Adrenal gland (tissue), 19 donors: ENCODE data around the gene PAQR8. TPM values are rescaled to one million over a fixed set of nuclear protein-coding genes. Genes with fewer than 3 reads are reported as not detected.
A peak's percentile ranks its signal among the peaks of the same experiment; 100 is the strongest.

Experiments
- DNase-seq, 7 donors: peaks; one replicate each; pipeline ENCODE4 v3.0.0-alpha.2; 2019 to 2020
- H3K27ac ChIP-seq, 5 donors: fragments of 200-600 bp; sonication (generic) in 4 of 5; 1 replicate in 3 of 5; 2 replicates in 2 of 5; pipeline versions ENCODE4 v1.5.1 to v1.8.0; 2016 to 2020; ENCODE audit warnings: mild to moderate bottlenecking in 1 of 5
- H3K27me3 ChIP-seq: fragments of 200-600 bp; 2 replicates; pipeline ENCODE4 v1.8.0; 2021
- H3K36me3 ChIP-seq, 2 donors: fragments of 200-600 bp; replicated peaks in 1 of 2; 1 replicate in 1 of 2; 2 replicates in 1 of 2; pipeline versions ENCODE4 v1.5.1 to v1.8.0; 2018 to 2022
- H3K4me1 ChIP-seq, 2 donors: fragments of 200-600 bp; replicated peaks in 1 of 2; 1 replicate in 1 of 2; 2 replicates in 1 of 2; pipeline versions ENCODE4 v1.5.1 to v1.8.0; 2018 to 2021
- H3K4me3 ChIP-seq, 4 donors: fragments of 200-600 bp; sonication (generic) in 3 of 4; one replicate each; pipeline ENCODE4 v1.5.1; 2016 to 2018
- H3K9me3 ChIP-seq, 3 donors: fragments of 200-600 bp; sonication (generic) in 1 of 3; replicated peaks in 1 of 3; 1 replicate in 2 of 3; 2 replicates in 1 of 3; pipeline versions ENCODE4 v1.5.1 to v1.8.0; 2016 to 2021
- POLR2A ChIP-seq, 2 donors: fragments of 450-650 bp; IDR thresholded peaks; one replicate each; pipeline ENCODE4 v1.6.1; 2017; ENCODE audit warnings: antibody characterized with exemption in 2 of 2, mild to moderate bottlenecking in 2 of 2, moderate library complexity in 1 of 2
- WGBS, 4 donors: extraction: QIAGEN DNeasy Blood & Tissue Kit in 2 of 4; methylation state at CpG; one replicate each; pipeline versions ENCODE4 v1.1.5 to v1.1.7; 2013 to 2017; 5-methylcytosine and 5-hydroxymethylcytosine counted together
- intact Hi-C, 2 donors: fragments of 100-400 bp; cut with DNase I; formaldehyde crosslinking; loops; one replicate each; pipeline versions ENCODE4 v1.14.1 to v1.15.0; 2022 to 2023
- long read RNA-seq, 10 donors: library from polyadenylated mRNA in 3 of 10; unstranded in 2 of 10; stranded (forward) in 1 of 10; transcript quantifications; one replicate each; pipeline ENCODE4 v2.0.0 and lab custom pipeline, GENCODE V29; 2021 to 2026
- polyA plus RNA-seq, 3 donors: library from polyadenylated mRNA; stranded (reverse); fragments of 200-250 nt in 2 of 3; fragments of 350-450 nt in 1 of 3; fragmentation: Illumina TruSeq in 1 of 3; extraction: RNeasy Lipid Tissue Mini Kit (QIAGEN cat#74804) in 1 of 3; gene quantifications; one replicate each; pipeline ENCODE4 v1.2.3, GENCODE V29; 2013 to 2014
- total RNA-seq, 9 donors: library from RNA; depleted of rRNA in 4 of 9; stranded (reverse); fragments of >200 nt in 4 of 9; fragments of 120-200 nt in 1 of 9; fragmentation: NEBNext Ultra II Directional in 1 of 9; extraction: Animal tissue kit (Norgen Biotek cat#: 25700) in 1 of 9; gene quantifications; one replicate each; pipeline versions ENCODE4 v1.1.0 to v1.2.4, GENCODE V29; 2013 to 2023
- TF ChIP-seq, protein P1 (sequence below), 6 experiments: fragments of 450-650 bp in 4 of 6; fragments of 200-600 bp in 2 of 6; sonication (generic) in 1 of 6; IDR thresholded peaks; 1 replicate in 5 of 6; 2 replicates in 1 of 6; pipeline versions ENCODE4 v1.5.1 to v1.8.0; 2016 to 2021; ENCODE audit warnings: antibody characterized with exemption in 6 of 6, mild to moderate bottlenecking in 2 of 6, moderate library complexity in 1 of 6
- donor health status: healthy with polysubstance abuse.
- donor health status: Bipolar disorder and iron deficiency.
- donor health status: DM: yes; HTN: yes; CAD: no.
- donor health status: DM: no; HTN: no; CAD: no.
- donor health status: DM: no; HTN: no; CAD: no.
- donor health status: DM: yes; HTN: yes; CAD: no.

PAQR8 gene, protein sequence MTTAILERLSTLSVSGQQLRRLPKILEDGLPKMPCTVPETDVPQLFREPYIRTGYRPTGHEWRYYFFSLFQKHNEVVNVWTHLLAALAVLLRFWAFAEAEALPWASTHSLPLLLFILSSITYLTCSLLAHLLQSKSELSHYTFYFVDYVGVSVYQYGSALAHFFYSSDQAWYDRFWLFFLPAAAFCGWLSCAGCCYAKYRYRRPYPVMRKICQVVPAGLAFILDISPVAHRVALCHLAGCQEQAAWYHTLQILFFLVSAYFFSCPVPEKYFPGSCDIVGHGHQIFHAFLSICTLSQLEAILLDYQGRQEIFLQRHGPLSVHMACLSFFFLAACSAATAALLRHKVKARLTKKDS
- total RNA-seq (10 to 100 TPM in 3 of 9 donors, 1 to 10 TPM in 6; 2.3 to 17.1 (median 8.7) TPM), polyA plus RNA-seq (1 to 10 TPM; 2.3 to 5.1 (median 2.9) TPM)
- long read RNA-seq, donor 1, full-length matches to known transcripts: 3 of 3 reads
- long read RNA-seq, donor 1, partial matches to known transcripts: 0 of 3 reads
- long read RNA-seq, donor 1, other reads (novel, unspliced or antisense): 0 of 3 reads
- long read RNA-seq, donor 2, full-length matches to known transcripts: 1 of 1 reads
- long read RNA-seq, donor 2, partial matches to known transcripts: 0 of 1 reads
- long read RNA-seq, donor 2, other reads (novel, unspliced or antisense): 0 of 1 reads
- long read RNA-seq, donor 3, full-length matches to known transcripts: 2 of 2 reads
- long read RNA-seq, donor 3, partial matches to known transcripts: 0 of 2 reads
- long read RNA-seq, donor 3, other reads (novel, unspliced or antisense): 0 of 2 reads
- long read RNA-seq, donor 4, full-length matches to known transcripts: 3 of 3 reads
- long read RNA-seq, donor 4, partial matches to known transcripts: 0 of 3 reads
- long read RNA-seq, donor 4, other reads (novel, unspliced or antisense): 0 of 3 reads
- long read RNA-seq, donor 5, full-length matches to known transcripts: 28 of 28 reads
- long read RNA-seq, donor 5, partial matches to known transcripts: 0 of 28 reads
- long read RNA-seq, donor 5, other reads (novel, unspliced or antisense): 0 of 28 reads
- long read RNA-seq, donor 6: 0 reads
- long read RNA-seq, donor 7, full-length matches to known transcripts: 1 of 1 reads
- long read RNA-seq, donor 7, partial matches to known transcripts: 0 of 1 reads
- long read RNA-seq, donor 7, other reads (novel, unspliced or antisense): 0 of 1 reads
- long read RNA-seq, donor 8, full-length matches to known transcripts: 6 of 6 reads
- long read RNA-seq, donor 8, partial matches to known transcripts: 0 of 6 reads
- long read RNA-seq, donor 8, other reads (novel, unspliced or antisense): 0 of 6 reads
- long read RNA-seq, donor 9, full-length matches to known transcripts: 2 of 2 reads
- long read RNA-seq, donor 9, partial matches to known transcripts: 0 of 2 reads
- long read RNA-seq, donor 9, other reads (novel, unspliced or antisense): 0 of 2 reads
- long read RNA-seq, donor 10: 0 reads

DNA sequence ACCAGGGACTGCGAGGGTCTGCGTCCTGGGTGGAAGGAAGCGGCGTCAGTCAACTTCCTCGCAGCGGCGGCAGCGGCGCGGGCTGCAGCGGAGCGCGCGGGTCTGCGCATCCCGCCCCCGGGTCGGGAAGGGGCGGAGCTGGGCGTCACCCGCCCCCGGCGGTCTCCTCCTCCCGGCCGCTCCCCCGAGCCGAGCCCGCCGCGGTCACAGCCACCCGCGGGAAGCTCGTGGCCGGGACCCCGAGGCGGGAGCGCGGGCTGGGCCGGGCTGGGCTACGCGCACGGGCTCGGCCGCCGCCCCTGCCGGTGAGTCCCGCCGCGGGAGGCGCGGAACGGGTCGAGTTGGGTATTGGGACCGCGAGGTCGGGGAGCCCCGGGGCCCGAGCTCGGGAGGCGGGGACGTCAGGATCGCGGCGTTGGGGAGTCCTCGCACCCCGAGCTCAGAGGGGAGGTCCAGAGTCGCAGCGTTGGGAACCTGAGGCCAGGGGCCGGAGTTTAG is at the start of gene PAQR8:
Gene PAQR8, plus strand, starts transcription at position 207 of the 498 bp plus-strand sequence. CDS start 41,063 bp downstream, outside the sequence.
- Histone ChIP-seq H3K9me3 (no peaks in the 10 kb centered on the region), H3K4me3 (peak within 1 kb of the TSS; percentile 10 to 91 (median 80)), H3K36me3 (no peaks in the 10 kb centered on the region), H3K27me3 (no peaks in the 10 kb centered on the region), H3K4me1 (peaks cover 8 to 24% of the 10 kb centered on the region in 2 donors), H3K27ac (peak within 1 kb of the TSS in 3 of 5 donors; percentile 50 to 78 (median 75))
- 0 to 2% (median 1%) methylated on average over 12 to 66 of the region's 69 CpGs; no CpG with 5 or more reads in 1 of the 4 donors for WGBS, 4 donors
- intact Hi-C loops: no loop called here
- DNase-seq: peak; percentile 57 to 81 (median 68)
- TF ChIP-seq POLR2A (IDR thresholded peaks at IDR 0.05): peak in 1 of 2 donors; percentile 48
- TF ChIP-seq, protein P1, sequence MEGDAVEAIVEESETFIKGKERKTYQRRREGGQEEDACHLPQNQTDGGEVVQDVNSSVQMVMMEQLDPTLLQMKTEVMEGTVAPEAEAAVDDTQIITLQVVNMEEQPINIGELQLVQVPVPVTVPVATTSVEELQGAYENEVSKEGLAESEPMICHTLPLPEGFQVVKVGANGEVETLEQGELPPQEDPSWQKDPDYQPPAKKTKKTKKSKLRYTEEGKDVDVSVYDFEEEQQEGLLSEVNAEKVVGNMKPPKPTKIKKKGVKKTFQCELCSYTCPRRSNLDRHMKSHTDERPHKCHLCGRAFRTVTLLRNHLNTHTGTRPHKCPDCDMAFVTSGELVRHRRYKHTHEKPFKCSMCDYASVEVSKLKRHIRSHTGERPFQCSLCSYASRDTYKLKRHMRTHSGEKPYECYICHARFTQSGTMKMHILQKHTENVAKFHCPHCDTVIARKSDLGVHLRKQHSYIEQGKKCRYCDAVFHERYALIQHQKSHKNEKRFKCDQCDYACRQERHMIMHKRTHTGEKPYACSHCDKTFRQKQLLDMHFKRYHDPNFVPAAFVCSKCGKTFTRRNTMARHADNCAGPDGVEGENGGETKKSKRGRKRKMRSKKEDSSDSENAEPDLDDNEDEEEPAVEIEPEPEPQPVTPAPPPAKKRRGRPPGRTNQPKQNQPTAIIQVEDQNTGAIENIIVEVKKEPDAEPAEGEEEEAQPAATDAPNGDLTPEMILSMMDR (IDR thresholded peaks at IDR 0.05): peak in 1 of 6 experiments; percentile 22

DNA sequence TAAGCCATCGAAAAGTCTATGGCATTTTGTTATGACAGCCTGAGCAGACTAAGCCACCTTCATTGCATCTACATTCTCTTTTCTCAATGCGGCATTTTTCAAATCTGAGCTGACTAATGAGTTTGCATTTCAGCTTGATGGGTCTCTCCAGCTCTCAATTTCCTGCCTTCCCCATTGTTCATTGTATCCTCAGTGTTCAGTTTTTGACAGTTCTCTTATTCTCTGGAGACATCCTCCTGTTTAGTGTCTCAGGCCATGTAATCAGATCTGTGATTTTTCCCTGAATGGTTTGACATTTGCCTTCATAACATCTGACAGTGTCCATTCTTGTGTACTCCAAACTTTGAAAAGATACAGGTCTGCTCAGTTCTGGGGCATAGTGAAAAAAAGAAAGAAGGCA is 49.5 kb upstream of the PAQR8 start:
- Histone ChIP-seq H3K36me3 (no peaks in the 10 kb centered on the region), H3K4me1 (peaks cover 0 to 2% of the 10 kb centered on the region in 2 donors), H3K27ac (no peak overlapping the region), H3K4me3 (no peak overlapping the region), H3K27me3 (no peaks in the 10 kb centered on the region), H3K9me3 (no peaks in the 10 kb centered on the region)
- intact Hi-C loops: no loop called here
- TF ChIP-seq, protein P1 (IDR thresholded peaks at IDR 0.05): no peak
- TF ChIP-seq POLR2A (IDR thresholded peaks at IDR 0.05): no peak
- 80 to 89% (median 87%) methylated on average over 2 of the region's 2 CpGs for WGBS, 4 donors
- no peak for DNase-seq

DNA sequence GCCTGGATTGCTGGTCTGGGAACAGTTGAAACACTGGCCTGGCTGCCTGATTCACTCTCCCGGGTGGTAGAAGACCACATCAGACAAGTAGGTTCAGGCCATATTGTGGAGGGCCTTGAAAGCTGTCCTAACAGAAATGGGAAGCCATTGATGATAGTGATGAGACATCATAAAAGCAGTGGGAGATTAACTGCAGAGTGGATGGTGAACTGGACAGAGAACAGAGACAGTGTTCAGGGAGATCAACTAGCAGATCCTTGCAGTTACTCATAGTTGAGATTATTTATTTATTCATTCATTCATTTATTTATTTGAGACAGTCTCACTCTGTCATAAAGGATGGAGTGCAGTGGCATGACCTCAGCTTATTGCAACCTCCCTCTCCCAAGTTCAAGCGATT is 47.2 kb upstream of the PAQR8 start:
- H3K36me3 ChIP-seq: no peaks in the 10 kb centered on the region
- H3K4me3 ChIP-seq: no peak overlapping the region
- H3K27ac ChIP-seq: no peak overlapping the region
- DNase-seq: no peak
- H3K27me3 ChIP-seq: no peaks in the 10 kb centered on the region
- no peak for TF ChIP-seq POLR2A (IDR thresholded peaks at IDR 0.05)
- TF ChIP-seq, protein P1 (IDR thresholded peaks at IDR 0.05): no peak
- no peaks in the 10 kb centered on the region for H3K9me3 ChIP-seq
- H3K4me1 ChIP-seq: peaks cover 0 to 11% of the 10 kb centered on the region in 2 donors
- intact Hi-C loops: no loop called here
- 88 to 100% (median 93%) methylated on average over 2 of the region's 2 CpGs for WGBS, 4 donors
